GM12865 (cell line): ENCODE results near the gene POM121C.
"Not testable (repeated sequence)": the region's sequence is repeated elsewhere in the genome, so short reads cannot be mapped to it uniquely, and the experiment has no call there.

Experiments used
- DNase-seq: peaks from one replicate; pipeline ENCODE4 v3.0.0; 2010; ENCODE audit warnings: low read depth
- H3K4me3 ChIP-seq: 2 replicates; pipeline ENCODE4 v1.5.1; 2011; ENCODE audit warnings: mild to moderate bottlenecking, low read depth, low read length, control low read depth
- CTCF ChIP-seq: IDR thresholded peaks from 2 replicates; pipeline ENCODE4 v1.5.1; 2011; ENCODE audit warnings: low read length, control low read depth, low read depth, inconsistent platforms; ENCODE audit not compliant: insufficient read depth; ENCODE audit errors: missing control alignments

POM121C gene

DNA sequence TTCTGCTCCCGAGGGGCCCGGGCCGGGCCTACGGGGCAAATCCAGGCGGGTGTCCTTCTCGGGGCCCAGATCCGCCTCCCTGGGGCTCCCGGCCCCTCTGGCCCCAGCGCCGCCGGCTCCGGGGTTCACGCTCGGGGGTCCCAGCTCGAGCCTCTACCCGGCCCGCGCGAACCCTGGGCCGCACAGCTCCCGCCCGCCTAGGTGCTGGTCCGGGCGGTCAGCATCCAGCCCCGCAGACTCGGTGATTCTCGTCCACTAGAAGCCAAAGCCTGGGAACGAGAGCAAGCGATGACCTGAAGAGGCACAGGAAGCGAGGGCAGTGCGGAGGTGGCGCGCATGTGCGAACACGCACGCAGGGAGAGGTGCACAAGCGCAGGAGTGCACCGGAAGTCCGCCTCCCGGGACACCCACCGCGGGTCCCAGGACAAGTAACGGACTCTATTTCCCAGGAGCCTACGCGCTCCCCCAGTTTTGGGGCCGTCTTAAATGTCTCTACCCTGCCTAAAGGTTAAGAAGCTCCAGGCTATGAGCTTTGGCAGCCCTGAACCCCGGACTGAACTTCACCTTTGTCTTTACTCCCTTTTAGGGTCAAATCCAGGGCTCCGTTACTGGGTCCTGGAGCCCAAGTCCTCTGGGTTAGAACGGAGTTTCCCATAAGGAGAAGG, at the start of gene POM121C:
Gene POM121C, minus strand, starts transcription at position 321 of the 665 bp plus-strand sequence. CDS start 44,803 bp downstream, outside the sequence.
- peak within 1 kb of the TSS; percentile 83 for H3K4me3 ChIP-seq
- peak; percentile 95 for DNase-seq

DNA sequence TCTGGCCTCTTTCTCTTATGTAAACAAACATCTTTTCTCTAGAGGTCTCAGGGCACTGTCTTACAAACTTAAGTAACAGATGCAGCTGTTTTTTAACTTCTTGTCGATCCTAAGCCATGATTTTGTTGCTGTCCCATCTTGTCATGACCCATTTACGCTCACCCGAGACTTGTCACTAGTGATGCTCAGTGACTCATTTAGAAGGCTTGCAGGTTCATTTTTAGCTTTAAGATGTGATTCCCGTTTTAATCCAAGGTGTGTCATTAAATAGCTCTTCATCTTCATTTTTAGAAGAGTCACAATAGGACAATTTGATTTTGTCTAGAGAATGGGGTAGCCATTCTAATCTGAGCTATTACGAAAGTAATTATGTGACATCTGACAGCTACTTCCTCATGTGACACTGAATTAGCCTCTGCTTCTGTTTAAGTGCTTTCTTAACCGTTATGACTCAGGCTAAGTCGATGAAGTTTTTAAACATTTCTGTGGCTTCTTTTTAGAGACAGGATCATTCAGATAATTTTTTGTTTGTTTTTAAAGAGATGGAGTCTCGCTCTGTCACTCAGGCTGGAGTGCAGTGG, 48.7 kb upstream of the POM121C start:
- peak; percentile 73 for DNase-seq
- H3K4me3 ChIP-seq, result peak overlapping the region; percentile 27
- TF ChIP-seq CTCF, result no peak

DNA sequence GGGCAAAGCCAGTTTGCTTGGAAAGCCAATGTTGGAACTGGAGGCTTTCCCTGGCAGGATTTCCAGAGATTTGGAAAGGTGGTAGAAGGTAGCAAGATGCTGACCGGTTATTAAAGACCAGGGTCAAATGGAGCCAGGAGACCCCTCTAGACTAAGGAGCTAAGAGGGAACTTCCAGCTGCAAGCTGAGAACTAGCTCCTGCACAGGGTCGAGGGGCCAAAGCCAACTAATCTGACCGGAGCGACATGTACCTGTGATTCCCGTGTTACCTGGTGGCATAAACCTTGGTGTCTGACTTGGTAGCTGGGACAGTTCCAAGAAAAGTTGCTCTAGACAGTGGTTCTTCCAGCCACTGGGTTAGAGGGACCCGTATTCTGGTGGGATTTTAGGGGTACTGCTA, 47.8 kb upstream of the POM121C start:
- no peak for TF ChIP-seq CTCF
- H3K4me3 ChIP-seq, result no peak overlapping the region
- DNase-seq, result no peak

GRCh38 chr7:75532639-75533038, 46.5 kb upstream of the POM121C start:
- DNase-seq, result no peak
- TF ChIP-seq CTCF, result no peak
- H3K4me3 ChIP-seq, result no peak overlapping the region

GRCh38 chr7:75531359-75531821, 45.3 kb upstream of the POM121C start:
- no peak overlapping the region for H3K4me3 ChIP-seq
- DNase-seq, result no peak
- TF ChIP-seq CTCF, result no peak

DNA sequence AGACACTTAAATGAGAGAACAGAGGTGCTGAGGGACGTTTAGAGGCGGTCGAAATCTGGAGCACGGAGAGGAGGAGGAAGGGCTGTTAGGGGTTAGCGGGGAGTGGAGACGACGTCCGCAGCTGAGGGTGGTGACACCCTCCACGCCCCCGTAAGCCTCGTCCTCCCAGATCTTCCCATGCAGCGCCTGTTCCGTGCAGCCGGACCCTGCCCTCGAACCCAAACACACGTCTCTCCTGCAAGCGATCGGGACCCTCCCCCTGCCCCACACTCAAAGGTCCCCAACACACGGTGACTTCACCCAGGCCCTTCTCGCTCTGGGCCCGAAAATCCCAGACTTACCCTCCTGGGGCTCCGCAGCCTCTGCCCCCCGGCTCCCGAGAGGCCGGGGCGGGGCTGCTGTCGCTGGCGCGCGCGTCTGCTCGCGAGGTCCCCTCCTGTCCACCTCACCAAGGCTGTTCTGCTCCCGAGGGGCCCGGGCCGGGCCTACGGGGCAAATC, 41.2 kb upstream of the POM121C start:
- H3K4me3 ChIP-seq, result peak overlapping the region; percentile 66
- peak; percentile 18 for DNase-seq

DNA sequence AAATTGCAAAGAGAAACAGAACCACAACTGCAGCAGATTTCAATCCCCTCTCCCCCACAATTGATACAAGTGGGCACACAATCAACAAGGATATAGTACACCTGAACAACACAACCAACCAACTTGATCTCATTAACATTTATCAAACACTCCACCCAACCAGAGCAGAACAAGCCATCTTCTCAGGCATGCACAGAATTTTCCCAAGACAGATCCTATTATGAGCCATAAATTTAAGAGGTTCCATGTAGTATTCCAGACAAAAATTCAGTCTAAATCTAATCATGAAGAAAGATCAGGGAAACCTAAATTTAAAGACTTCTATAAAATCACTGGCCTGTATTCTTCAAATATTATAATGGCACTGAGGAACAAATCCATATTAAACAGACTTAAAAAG, 35.6 kb upstream of the POM121C start:
- not testable (repeated sequence) for H3K4me3 ChIP-seq, DNase-seq

GRCh38 chr7:75518842-75519241, 32.7 kb upstream of the POM121C start:
- H3K4me3 ChIP-seq, DNase-seq: not testable (repeated sequence)

GRCh38 chr7:75509033-75509432, 22.9 kb upstream of the POM121C start:
- H3K4me3 ChIP-seq, DNase-seq: not testable (repeated sequence)

DNA sequence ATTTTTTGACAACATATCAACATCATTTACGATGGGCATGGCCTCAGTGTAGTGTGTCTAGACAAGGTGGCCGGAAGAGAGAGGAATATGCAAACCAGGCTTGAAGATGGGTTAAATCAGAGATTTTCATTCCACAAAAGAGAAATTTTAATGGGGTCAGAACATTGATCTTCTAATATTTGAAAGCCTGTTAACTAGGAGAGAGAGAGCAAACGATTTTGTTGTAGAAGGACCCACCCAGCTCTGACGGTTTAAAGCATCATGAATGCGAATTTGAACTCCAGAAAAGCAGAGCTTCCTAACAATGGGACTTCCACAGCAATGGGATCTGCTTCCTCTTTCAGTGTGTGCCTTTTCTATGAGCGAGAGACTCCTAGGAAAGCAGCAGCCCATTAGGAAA, 5.9 kb upstream of the POM121C start, which contains the start of gene SPDYE5:
Gene SPDYE5, plus strand, starts transcription at position 301 of the 400 bp plus-strand sequence. CDS start 1,728 bp downstream, outside the sequence.
- not testable (repeated sequence) for DNase-seq, H3K4me3 ChIP-seq

DNA sequence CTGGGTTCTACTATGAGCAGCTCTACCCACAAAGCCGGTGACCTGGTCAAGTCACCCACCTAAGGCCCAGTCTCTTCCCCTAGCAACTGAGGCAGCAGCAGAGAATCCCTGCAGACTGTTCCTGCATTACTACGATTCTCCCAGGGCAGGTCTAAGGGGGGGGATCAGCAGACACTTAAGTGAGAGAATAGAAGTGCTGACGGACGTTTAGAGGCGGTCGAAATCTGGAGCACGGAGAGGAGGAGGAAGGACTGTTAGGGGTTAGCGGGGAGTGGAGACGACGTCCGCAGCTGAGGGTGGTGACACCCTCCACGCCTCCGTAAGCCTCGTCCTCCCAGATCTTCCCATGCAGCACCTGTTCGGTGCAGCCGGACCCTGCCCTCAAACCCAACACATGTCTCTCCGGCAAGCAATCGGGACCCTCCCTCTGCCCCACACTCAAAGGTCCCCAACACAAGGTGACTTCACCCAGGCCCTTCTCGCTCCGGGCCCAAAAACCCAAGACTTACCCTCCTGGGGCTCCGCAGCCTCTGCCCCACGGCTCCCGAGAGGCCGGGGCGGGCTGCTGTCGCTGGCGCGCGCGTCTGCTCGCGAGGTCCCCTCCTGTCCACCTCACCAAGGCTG, 632 bp downstream of the POM121C start:
- H3K4me3 ChIP-seq, result peak overlapping the region; percentile 83
- peak; percentile 9 for DNase-seq

DNA sequence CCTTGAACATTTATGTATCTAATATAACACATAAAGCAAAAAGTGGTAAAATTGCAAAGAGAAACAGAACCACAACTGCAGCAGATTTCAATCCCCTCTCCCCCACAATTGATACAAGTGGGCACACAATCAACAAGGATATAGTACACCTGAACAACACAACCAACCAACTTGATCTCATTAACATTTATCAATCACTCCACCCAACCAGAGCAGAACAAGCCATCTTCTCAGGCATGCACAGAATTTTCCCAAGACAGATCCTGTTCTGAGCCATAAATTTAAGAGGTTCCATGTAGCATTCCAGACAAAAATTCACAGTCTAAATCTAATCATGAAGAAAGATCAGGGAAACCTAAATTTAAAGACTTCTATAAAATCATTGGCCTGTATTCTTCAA, 5.8 kb downstream of the POM121C start:
- not testable (repeated sequence) for DNase-seq, H3K4me3 ChIP-seq

DNA sequence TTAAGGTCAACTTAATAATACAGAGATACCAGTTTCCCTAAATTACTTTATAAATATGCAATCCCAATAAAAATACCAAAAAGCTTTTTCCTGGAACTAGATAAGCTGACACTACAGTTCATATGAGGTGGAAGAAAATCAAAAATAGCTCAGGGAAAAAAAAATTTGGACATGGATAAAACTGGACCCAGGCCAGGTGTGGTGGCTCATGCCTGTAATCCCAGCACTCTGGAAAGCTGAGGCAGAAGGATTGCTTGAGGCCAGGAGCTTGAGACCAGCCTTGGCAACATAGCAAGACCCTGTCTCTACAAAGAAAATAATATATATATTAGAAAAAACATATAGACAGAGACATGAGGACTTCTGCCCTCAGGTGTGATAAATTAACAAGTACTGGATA, 8.6 kb downstream of the POM121C start:
- not testable (repeated sequence) for DNase-seq, H3K4me3 ChIP-seq

DNA sequence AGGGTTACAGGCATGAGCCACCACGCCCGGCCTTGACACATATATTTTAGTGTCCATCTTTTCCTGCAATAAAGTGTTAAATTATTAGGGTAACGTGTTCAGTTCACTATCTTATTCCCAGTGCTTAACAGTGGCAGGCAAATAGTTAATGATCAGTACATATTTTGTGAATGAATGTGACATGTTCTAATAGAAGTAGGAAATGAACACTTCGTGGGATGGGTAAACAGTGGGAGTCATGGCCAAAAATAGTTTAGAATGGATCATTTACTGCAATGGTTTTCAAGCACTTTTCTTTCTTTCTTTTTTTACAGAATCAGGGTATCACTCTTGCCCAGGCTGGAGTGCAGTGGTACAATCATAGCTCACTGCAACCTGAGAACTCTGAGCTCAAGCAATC, 15.9 kb downstream of the POM121C start:
- not testable (repeated sequence) for H3K4me3 ChIP-seq, DNase-seq
